Activated T-cell treated with anti-CD3 and anti-CD28 coated beads, Interleukin-2, amount 50 U/mL, for 72 hours (primary cell): ENCODE results near the gene BAK1. TPM values are rescaled to one million over a fixed set of nuclear protein-coding genes. Genes with fewer than 3 reads are reported as not detected.
A peak's percentile ranks its signal among the peaks of the same experiment; 100 is the strongest.
"Not testable (repeated sequence)": the region's sequence is repeated elsewhere in the genome, so short reads cannot be mapped to it uniquely, and the experiment has no call there.

ENCODE experiments used
- ATAC-seq, 2 donors: fragments of 150-1000 bp; cut with Tn5 transposase; replicated peaks in 1 of 2; 2 replicates each; pipeline ENCODE4 v1.10.0; 2021; ENCODE audit warnings: moderate library complexity in 2 of 2, mild to moderate bottlenecking in 1 of 2
- DNase-seq, 2 donors: peaks; one replicate each; pipeline ENCODE4 v3.0.0; 2021 to 2022; ENCODE audit warnings: mixed read lengths in 1 of 2
- H3K27ac Mint-ChIP-seq: one replicate; pipeline ENCODE4 v1.8.0; 2022; ENCODE audit warnings: mild to moderate bottlenecking, moderate library complexity, mixed read lengths
- H3K27me3 Mint-ChIP-seq: one replicate; pipeline ENCODE4 v1.8.0; 2022; ENCODE audit warnings: low read depth, mixed read lengths
- H3K36me3 Mint-ChIP-seq, 2 donors: one replicate each; pipeline ENCODE4 v1.8.0; 2022; ENCODE audit warnings: mixed read lengths in 2 of 2, mild to moderate bottlenecking in 1 of 2; ENCODE audit not compliant: insufficient read depth in 2 of 2
- H3K4me1 Mint-ChIP-seq: one replicate; pipeline ENCODE4 v1.8.0; 2022; ENCODE audit warnings: low read depth, mixed read lengths
- H3K4me3 Mint-ChIP-seq, 2 donors: one replicate each; pipeline ENCODE4 v1.8.0; 2022; ENCODE audit warnings: mild to moderate bottlenecking in 2 of 2, mixed read lengths in 2 of 2, moderate library complexity in 2 of 2
- H3K9me3 Mint-ChIP-seq, 2 donors: one replicate each; pipeline ENCODE4 v1.8.0; 2022; ENCODE audit warnings: mixed read lengths in 2 of 2
- total RNA-seq, 2 donors: library from RNA; stranded (reverse); gene quantifications; one replicate each; pipeline ENCODE4 v1.2.3, GENCODE V29; 2022

Gene BAK1
- total RNA-seq, 2 donors from 2014 or later: 54.9 to 55.4 TPM

DNA sequence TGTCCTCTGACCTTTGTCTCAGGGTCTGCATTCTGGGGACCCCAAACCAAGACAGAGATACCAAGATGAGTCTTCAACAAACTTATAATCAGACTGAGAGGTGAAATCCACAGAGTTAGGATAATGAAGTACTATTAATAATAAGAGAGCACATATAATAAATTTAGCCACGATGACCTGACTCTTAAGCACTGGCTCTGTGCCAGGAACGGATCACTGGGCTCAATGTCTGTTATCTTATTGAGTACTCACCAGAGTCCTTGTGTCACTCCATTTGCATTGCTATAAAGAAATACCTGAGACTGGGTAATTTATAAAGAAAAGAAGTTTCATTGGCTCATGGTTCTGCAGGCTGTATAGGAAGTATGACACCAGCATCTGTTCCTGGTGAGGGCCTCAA is 22.1 kb upstream of the BAK1 start:
- H3K36me3 Mint-ChIP-seq: no peaks in the 10 kb centered on the region
- H3K27me3 Mint-ChIP-seq: no peaks in the 10 kb centered on the region
- H3K4me1 Mint-ChIP-seq: peaks cover 25% of the 10 kb centered on the region
- no peak overlapping the region for H3K4me3 Mint-ChIP-seq
- no peak overlapping the region for H3K27ac Mint-ChIP-seq
- ATAC-seq (no peak), DNase-seq (no peak)
- H3K9me3 Mint-ChIP-seq: no peaks in the 10 kb centered on the region

DNA sequence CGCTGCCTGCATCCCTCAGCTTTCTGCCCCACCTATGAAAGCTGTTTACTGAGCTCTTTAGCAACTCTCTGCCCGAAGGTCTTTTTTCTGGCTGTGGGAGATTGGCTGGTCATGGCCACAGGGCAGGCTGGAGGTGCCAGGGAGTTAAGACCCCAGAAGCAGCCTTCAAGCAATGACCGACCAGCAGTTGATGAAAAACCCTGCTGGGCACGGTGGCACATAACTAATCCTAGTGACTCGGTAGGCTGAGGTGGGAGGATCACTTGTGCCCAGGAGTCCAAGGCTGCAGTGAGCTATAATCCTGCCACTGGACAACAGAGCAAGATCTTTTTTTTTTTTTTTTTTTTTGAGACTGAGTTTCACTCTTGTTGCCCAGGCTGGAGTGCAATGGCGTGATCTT is 20.7 kb upstream of the BAK1 start:
- Mint-ChIP-seq H3K4me1 (peaks cover 36% of the 10 kb centered on the region), H3K4me3 (no peak overlapping the region), H3K27me3 (no peaks in the 10 kb centered on the region), H3K9me3 (no peaks in the 10 kb centered on the region), H3K27ac (no peak overlapping the region), H3K36me3 (no peaks in the 10 kb centered on the region)
- DNase-seq (no peak), ATAC-seq (no peak)

- no peaks in the 10 kb centered on the region for H3K27me3 Mint-ChIP-seq
- no peak for DNase-seq
- no peak overlapping the region for H3K4me3 Mint-ChIP-seq
- peaks cover 41% of the 10 kb centered on the region for H3K4me1 Mint-ChIP-seq
- H3K36me3 Mint-ChIP-seq: no peaks in the 10 kb centered on the region
- H3K9me3 Mint-ChIP-seq: no peaks in the 10 kb centered on the region
- no peak overlapping the region for H3K27ac Mint-ChIP-seq
- no peak for ATAC-seq
Observed at GRCh38 chr6:33599413-33599938, 19.4 kb upstream of the BAK1 start.

DNA sequence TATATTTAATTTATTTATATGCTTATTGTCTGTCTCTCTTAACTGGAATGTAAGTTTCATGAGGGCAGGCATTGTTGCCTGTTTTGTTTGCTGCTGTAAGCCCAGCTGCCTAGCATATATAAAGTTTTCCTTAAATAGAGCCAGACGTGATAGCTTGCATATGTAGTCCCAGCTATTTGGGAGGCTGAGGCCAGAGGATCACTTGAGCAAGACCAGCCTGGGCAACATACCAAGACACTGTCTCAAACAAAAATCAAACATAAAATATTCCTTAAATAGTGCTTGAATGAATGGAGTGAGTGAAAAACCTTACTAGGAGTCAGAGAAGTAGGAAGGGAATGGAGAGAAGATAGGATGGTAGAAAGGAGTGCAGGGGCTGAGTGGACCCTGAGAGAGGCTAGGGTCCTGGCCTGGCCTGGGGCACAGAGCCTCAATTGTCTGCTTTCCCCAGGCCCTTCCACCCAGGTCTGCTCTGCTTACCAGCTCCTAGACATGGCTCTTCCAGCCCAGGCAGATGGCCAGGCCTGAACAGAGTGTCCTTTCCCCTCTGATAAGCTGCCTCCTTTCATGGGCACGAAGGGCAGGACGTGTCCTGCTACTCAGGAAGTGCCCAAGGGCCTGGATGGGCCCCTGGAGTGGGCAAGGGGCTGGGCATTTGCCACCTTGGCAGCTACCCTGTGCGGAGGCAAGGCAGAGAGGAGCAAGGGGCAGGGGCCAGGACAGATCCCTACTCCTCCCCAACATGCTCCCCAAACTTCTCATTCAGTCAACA is 17.7 kb upstream of the BAK1 start:
- DNase-seq (no peak), ATAC-seq (no peak)
- Mint-ChIP-seq H3K4me3 (no peak overlapping the region), H3K4me1 (peaks cover 50% of the 10 kb centered on the region), H3K27ac (peak overlapping the region; percentile 35), H3K9me3 (no peaks in the 10 kb centered on the region), H3K36me3 (no peaks in the 10 kb centered on the region), H3K27me3 (no peaks in the 10 kb centered on the region)

- DNase-seq (peak; percentile 44 to 55), ATAC-seq (peak; percentile 81)
- not testable (repeated sequence) for H3K36me3 Mint-ChIP-seq, H3K9me3 Mint-ChIP-seq, H3K27me3 Mint-ChIP-seq
- peak overlapping the region; percentile 7 for H3K27ac Mint-ChIP-seq
- peaks cover 59% of the 10 kb centered on the region for H3K4me1 Mint-ChIP-seq
- peak overlapping the region; percentile 13 to 78 for H3K4me3 Mint-ChIP-seq
Observed at GRCh38 chr6:33596894-33597293, 16.8 kb upstream of the BAK1 start.

GRCh38 chr6:33595001-33595846 is 15.1 kb upstream of the BAK1 start:
- Mint-ChIP-seq H3K4me1 (peaks cover 57% of the 10 kb centered on the region), H3K36me3 (no peaks in the 10 kb centered on the region), H3K27ac (no peak overlapping the region), H3K9me3 (no peaks in the 10 kb centered on the region), H3K4me3 (no peak overlapping the region), H3K27me3 (no peaks in the 10 kb centered on the region)
- no peak for ATAC-seq
- DNase-seq: no peak

- no peak overlapping the region for H3K27ac Mint-ChIP-seq
- H3K36me3 Mint-ChIP-seq: no peaks in the 10 kb centered on the region
- peak overlapping the region; percentile 73 to 82 for H3K4me3 Mint-ChIP-seq
- no peak for ATAC-seq
- DNase-seq: no peak
- H3K9me3 Mint-ChIP-seq: no peaks in the 10 kb centered on the region
- peaks cover 45% of the 10 kb centered on the region for H3K4me1 Mint-ChIP-seq
- H3K27me3 Mint-ChIP-seq: no peaks in the 10 kb centered on the region
Observed at GRCh38 chr6:33593414-33593727, 13.3 kb upstream of the BAK1 start.

- peak overlapping the region; percentile 73 to 82 for H3K4me3 Mint-ChIP-seq
- no peaks in the 10 kb centered on the region for H3K27me3 Mint-ChIP-seq
- peaks cover 44% of the 10 kb centered on the region for H3K4me1 Mint-ChIP-seq
- DNase-seq (peak; percentile 59 to 61), ATAC-seq (peak; percentile 65 to 71)
- no peaks in the 10 kb centered on the region for H3K9me3 Mint-ChIP-seq
- H3K27ac Mint-ChIP-seq: peak overlapping the region; percentile 18
- H3K36me3 Mint-ChIP-seq: no peaks in the 10 kb centered on the region
Observed at GRCh38 chr6:33592595-33593413, 12.7 kb upstream of the BAK1 start.

- Mint-ChIP-seq H3K27me3 (no peaks in the 10 kb centered on the region), H3K27ac (no peak overlapping the region), H3K4me3 (peak overlapping the region; percentile 73 to 82), H3K4me1 (peaks cover 43% of the 10 kb centered on the region), H3K36me3 (no peaks in the 10 kb centered on the region), H3K9me3 (no peaks in the 10 kb centered on the region)
- DNase-seq (no peak), ATAC-seq (no peak)
Observed at GRCh38 chr6:33592280-33592594, 12.2 kb upstream of the BAK1 start.

DNA sequence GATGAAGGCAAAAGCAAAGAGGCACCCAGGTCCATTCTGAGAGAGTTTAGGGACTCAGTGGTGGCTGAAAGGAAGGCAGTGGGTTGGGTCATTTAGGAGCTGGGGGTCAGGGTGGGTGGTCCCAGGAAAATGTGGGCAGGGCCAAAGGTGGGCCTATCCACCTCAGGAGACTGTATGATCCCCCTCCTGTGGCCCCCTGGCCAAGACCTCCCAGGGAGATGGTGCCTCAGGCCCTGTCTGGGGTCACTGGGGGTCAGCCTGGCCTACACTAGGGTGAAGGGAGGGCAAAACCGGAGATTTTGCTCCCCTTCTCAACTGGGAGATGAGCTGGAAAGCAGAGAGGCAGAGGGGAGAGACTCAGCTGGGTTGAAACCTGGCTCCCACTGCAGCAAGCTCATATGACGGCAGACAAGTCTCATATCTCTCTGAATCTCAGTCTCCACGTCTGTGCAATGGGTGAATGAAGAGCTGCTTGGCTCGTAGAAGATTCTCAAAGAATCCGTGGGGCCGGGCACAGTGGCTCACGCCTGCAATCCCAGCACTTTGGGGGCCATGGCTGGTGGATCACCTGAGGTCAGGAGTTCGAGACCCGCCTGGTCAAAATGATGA is 11.5 kb upstream of the BAK1 start:
- peak overlapping the region in 1 of 2 donors; percentile 82 for H3K4me3 Mint-ChIP-seq
- H3K36me3 Mint-ChIP-seq: no peaks in the 10 kb centered on the region
- H3K27ac Mint-ChIP-seq: no peak overlapping the region
- no peak for ATAC-seq
- H3K27me3 Mint-ChIP-seq: no peaks in the 10 kb centered on the region
- H3K9me3 Mint-ChIP-seq: no peaks in the 10 kb centered on the region
- no peak for DNase-seq
- peaks cover 36% of the 10 kb centered on the region for H3K4me1 Mint-ChIP-seq

GRCh38 chr6:33590531-33591198 is 10.6 kb upstream of the BAK1 start:
- H3K36me3 Mint-ChIP-seq: no peaks in the 10 kb centered on the region
- H3K27ac Mint-ChIP-seq: no peak overlapping the region
- ATAC-seq: no peak
- DNase-seq: no peak
- H3K27me3 Mint-ChIP-seq: no peaks in the 10 kb centered on the region
- H3K9me3 Mint-ChIP-seq: no peaks in the 10 kb centered on the region
- peaks cover 38% of the 10 kb centered on the region for H3K4me1 Mint-ChIP-seq
- no peak overlapping the region for H3K4me3 Mint-ChIP-seq

DNA sequence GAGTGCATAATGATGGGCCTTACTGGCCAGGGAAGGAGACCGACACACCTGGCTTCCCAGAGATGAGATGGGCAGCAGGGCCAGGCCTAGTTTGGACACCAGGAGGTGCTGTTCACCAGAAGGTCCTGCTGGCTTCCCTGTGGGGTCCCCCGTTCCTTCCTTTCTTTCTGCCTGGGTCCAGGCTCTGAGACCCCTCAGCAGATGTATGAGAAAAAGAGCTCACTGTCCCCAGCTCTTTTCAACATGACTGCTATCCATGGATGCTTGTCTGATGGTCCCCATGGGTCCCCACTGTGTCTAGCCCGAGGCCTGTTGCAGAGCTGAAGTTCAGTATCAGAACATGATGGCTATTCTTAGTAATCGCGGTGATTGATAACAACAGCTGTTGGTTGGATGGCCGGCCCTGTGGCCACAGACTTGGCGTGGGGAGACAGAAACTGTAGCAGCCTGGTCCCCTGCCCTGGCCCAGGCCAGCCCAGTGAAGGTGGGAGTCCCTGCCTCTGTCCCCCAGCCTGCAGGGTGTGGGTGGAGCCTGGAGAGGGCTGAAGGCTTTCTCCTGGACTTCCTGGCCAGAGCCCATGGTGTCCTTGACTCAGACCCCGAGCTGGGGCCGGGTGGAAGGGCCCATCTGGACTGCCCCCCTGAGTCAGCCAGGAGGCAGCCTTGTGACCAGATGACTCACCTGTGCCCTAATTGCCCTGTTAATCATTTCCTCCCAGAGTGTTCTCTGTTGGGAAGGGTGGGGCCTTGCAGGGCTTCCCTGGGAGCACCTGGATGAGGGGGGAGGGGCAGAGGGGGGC is 9.9 kb upstream of the BAK1 start:
- H3K27ac Mint-ChIP-seq: peak overlapping the region; percentile 21
- ATAC-seq: peak; percentile 28 to 56
- no peak overlapping the region for H3K4me3 Mint-ChIP-seq

More for the DNA sequence above, 9.9 kb upstream of the BAK1 start:
- Mint-ChIP-seq H3K9me3 (no peaks in the 10 kb centered on the region), H3K36me3 (no peaks in the 10 kb centered on the region), H3K27me3 (no peaks in the 10 kb centered on the region), H3K4me1 (peaks cover 44% of the 10 kb centered on the region)
- peak; percentile 60 to 64 for DNase-seq
